Muscle of leg (tissue), 11 donors: ENCODE results near the gene GPATCH4. TPM values are rescaled to one million over a fixed set of nuclear protein-coding genes. Genes with fewer than 3 reads are reported as not detected.
"Not testable (repeated sequence)": the region's sequence is repeated elsewhere in the genome, so short reads cannot be mapped to it uniquely, and the experiment has no call there.

Source experiments
- DNase-seq: peaks from one replicate; pipeline ENCODE4 v3.0.0; 2013
- H3K27ac ChIP-seq: one replicate; pipeline ENCODE4 v1.5.1; 2013; ENCODE audit warnings: mild to moderate bottlenecking, low read length, control low read depth
- H3K27me3 ChIP-seq: one replicate; pipeline ENCODE4 v1.6.1; 2013; ENCODE audit warnings: low read length; ENCODE audit not compliant: control insufficient read depth, insufficient read depth
- H3K36me3 ChIP-seq: one replicate; pipeline ENCODE4 v1.6.1; 2013; ENCODE audit warnings: low read length; ENCODE audit not compliant: control insufficient read depth, insufficient read depth
- H3K4me1 ChIP-seq: one replicate; pipeline ENCODE4 v1.6.1; 2013; ENCODE audit warnings: low read length; ENCODE audit not compliant: control insufficient read depth, insufficient read depth
- H3K4me3 ChIP-seq: one replicate; pipeline ENCODE4 v1.5.1; 2013; ENCODE audit warnings: low read length, control low read depth
- H3K9me3 ChIP-seq: replicated peaks from 2 replicates; pipeline ENCODE4 v1.6.1; 2013; ENCODE audit warnings: low read depth, low read length; ENCODE audit not compliant: control insufficient read depth
- WGBS: methylation state at CpG from one replicate; pipeline ENCODE4 v1.1.5; 2013; ENCODE audit warnings: missing lambda C conversion rate; ENCODE audit not compliant: insufficient coverage; 5-methylcytosine and 5-hydroxymethylcytosine counted together
- polyA plus RNA-seq, 8 donors: library from polyadenylated mRNA; unstranded; fragments of 120-200 nt; gene quantifications; one replicate each; pipeline versions ENCODE4 v1.2.1 to v1.2.3, GENCODE V29; 2013; ENCODE audit warnings: inconsistent platforms in 1 of 8, low replicate concordance in 1 of 8; ENCODE audit not compliant: insufficient read length in 8 of 8, insufficient read depth in 1 of 8
- total RNA-seq: library from RNA; stranded (reverse); fragments of 120-200 nt; gene quantifications from one replicate; pipeline ENCODE4 v1.2.4, GENCODE V29; 2013

The GPATCH4 gene
- total and polyA plus RNA-seq, 9 donors: 10.6 to 32.9 (median 27.7) TPM

GRCh38 chr1:156559797-156560385 is 41.4 kb downstream of the GPATCH4 start:
- no peaks in the 10 kb centered on the region for H3K9me3 ChIP-seq
- H3K4me3 ChIP-seq: no peak overlapping the region
- H3K27me3 ChIP-seq: no peaks in the 10 kb centered on the region
- 80% methylated on average over 4 of the region's 5 CpGs for WGBS
- H3K36me3 ChIP-seq: peaks cover 46% of the 10 kb centered on the region
- no peaks in the 10 kb centered on the region for H3K4me1 ChIP-seq
- no peak overlapping the region for H3K27ac ChIP-seq
- DNase-seq: no peak

GRCh38 chr1:156559086-156559796 is 42.0 kb downstream of the GPATCH4 start:
- Histone ChIP-seq H3K36me3 (peaks cover 41% of the 10 kb centered on the region), H3K4me3 (no peak overlapping the region), H3K4me1 (no peaks in the 10 kb centered on the region), H3K27ac (no peak overlapping the region), H3K27me3 (no peaks in the 10 kb centered on the region), H3K9me3 (no peaks in the 10 kb centered on the region)
- DNase-seq: no peak
- 72% methylated on average over 6 of the region's 8 CpGs for WGBS

- Histone ChIP-seq H3K9me3 (no peaks in the 10 kb centered on the region), H3K4me3 (no peak overlapping the region), H3K27me3 (no peaks in the 10 kb centered on the region), H3K4me1 (no peaks in the 10 kb centered on the region), H3K27ac (no peak overlapping the region), H3K36me3 (peaks cover 27% of the 10 kb centered on the region)
- WGBS: 73% methylated on average over 5 of the region's 9 CpGs
- DNase-seq: no peak
These were observed 44.9 kb downstream of the GPATCH4 start for GRCh38 chr1:156556354-156556753.

- peaks cover 28% of the 10 kb centered on the region for H3K36me3 ChIP-seq
- no peak for DNase-seq
- 69% methylated on average over 2 of the region's 2 CpGs for WGBS
- no peak overlapping the region for H3K27ac ChIP-seq
- H3K27me3 ChIP-seq: no peaks in the 10 kb centered on the region
- H3K9me3 ChIP-seq: no peaks in the 10 kb centered on the region
- H3K4me1 ChIP-seq: no peaks in the 10 kb centered on the region
- H3K4me3 ChIP-seq: no peak overlapping the region
These were observed 45.6 kb downstream of the GPATCH4 start for GRCh38 chr1:156555715-156556114.

DNA sequence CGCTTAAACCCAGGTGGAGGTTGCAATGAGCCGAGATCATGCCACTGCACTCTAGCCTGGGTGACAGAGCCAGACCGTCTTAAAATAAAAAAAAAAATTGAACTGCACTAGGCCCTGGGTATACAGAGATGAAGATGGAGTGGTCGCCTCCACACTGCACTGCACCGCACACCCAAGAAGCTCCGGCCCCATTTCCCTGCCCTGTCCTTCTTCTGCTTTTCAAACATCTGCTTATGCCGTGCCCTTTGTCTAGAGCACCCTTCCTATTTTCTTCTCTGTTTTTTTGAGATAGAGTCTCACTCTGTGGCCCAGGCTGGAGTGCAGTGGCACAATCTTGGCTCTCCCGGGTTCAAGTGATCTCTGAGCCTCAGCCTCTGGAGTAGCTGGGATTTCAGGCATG is 46.3 kb downstream of the GPATCH4 start:
- H3K4me1 ChIP-seq: no peaks in the 10 kb centered on the region
- no peak for DNase-seq
- no peaks in the 10 kb centered on the region for H3K9me3 ChIP-seq
- H3K27me3 ChIP-seq: no peaks in the 10 kb centered on the region
- no peak overlapping the region for H3K4me3 ChIP-seq
- H3K27ac ChIP-seq: no peak overlapping the region
- H3K36me3 ChIP-seq: peaks cover 29% of the 10 kb centered on the region
- 74% methylated on average over 4 of the region's 8 CpGs for WGBS

GRCh38 chr1:156553860-156554485 is 47.3 kb downstream of the GPATCH4 start:
- 70% methylated on average over 2 of the region's 6 CpGs for WGBS
- peak; percentile 73 for DNase-seq
- Histone ChIP-seq H3K4me3 (no peak overlapping the region), H3K9me3 (no peaks in the 10 kb centered on the region), H3K27me3 (no peaks in the 10 kb centered on the region), H3K36me3 (peaks cover 27% of the 10 kb centered on the region), H3K27ac (peak overlapping the region; percentile 33), H3K4me1 (no peaks in the 10 kb centered on the region)

DNA sequence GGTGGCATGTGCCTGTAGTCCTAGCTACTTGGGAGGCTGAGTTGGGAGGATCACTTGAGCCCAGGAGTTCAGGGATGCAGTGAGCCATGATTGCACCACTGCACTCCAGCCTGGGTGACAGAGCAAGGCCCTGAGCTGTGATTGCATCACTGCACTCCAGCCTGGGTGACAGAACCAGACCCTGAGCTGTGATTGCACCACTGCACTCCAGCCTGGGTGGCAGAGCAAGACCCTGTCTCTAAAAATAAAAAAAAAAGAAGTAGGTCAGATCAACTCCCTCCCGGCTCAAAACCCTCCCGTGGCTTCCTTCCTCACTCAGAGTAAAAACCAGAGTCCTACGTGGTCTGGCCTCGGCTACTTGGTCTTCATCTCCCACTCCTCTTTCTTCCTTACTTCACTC is 48.3 kb downstream of the GPATCH4 start:
- H3K27ac ChIP-seq: peak overlapping the region; percentile 55
- not testable (repeated sequence) for H3K4me1 ChIP-seq, H3K4me3 ChIP-seq, H3K9me3 ChIP-seq, H3K27me3 ChIP-seq
- H3K36me3 ChIP-seq: peaks cover 34% of the 10 kb centered on the region
- DNase-seq: peak; percentile 30
- 90% methylated on average over 4 of the region's 4 CpGs for WGBS

- no peak for DNase-seq
- Histone ChIP-seq H3K27ac (no peak overlapping the region), H3K9me3 (no peaks in the 10 kb centered on the region), H3K4me1 (no peaks in the 10 kb centered on the region), H3K4me3 (no peak overlapping the region), H3K36me3 (peaks cover 38% of the 10 kb centered on the region), H3K27me3 (no peaks in the 10 kb centered on the region)
- 50% methylated on average over 2 of the region's 5 CpGs for WGBS
These were observed 48.8 kb downstream of the GPATCH4 start for GRCh38 chr1:156552518-156552917.

DNA sequence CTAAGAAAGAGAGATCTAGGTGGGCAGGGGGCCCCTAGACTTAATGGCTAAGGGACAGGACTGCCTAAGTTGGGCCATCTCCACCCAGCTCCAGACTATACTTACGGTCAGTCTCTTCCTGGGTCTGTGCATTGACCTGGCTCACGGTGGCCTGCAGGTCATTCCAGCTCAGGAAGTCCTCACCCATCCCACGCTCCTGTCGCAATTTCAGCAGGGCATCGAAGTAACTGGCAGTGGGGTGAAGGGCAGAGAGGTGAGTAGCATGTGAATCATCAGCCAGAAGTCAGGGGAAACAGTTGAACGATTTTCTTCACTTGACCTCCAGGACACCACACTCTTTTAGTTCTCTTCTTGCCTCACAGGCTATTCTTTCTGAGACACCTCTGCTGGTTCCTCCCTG is 49.4 kb downstream of the GPATCH4 start:
- DNase-seq: no peak
- Histone ChIP-seq H3K27me3 (no peaks in the 10 kb centered on the region), H3K27ac (no peak overlapping the region), H3K9me3 (no peaks in the 10 kb centered on the region), H3K36me3 (peaks cover 40% of the 10 kb centered on the region), H3K4me1 (no peaks in the 10 kb centered on the region), H3K4me3 (no peak overlapping the region)
- 87% methylated on average over 4 of the region's 6 CpGs for WGBS

DNA sequence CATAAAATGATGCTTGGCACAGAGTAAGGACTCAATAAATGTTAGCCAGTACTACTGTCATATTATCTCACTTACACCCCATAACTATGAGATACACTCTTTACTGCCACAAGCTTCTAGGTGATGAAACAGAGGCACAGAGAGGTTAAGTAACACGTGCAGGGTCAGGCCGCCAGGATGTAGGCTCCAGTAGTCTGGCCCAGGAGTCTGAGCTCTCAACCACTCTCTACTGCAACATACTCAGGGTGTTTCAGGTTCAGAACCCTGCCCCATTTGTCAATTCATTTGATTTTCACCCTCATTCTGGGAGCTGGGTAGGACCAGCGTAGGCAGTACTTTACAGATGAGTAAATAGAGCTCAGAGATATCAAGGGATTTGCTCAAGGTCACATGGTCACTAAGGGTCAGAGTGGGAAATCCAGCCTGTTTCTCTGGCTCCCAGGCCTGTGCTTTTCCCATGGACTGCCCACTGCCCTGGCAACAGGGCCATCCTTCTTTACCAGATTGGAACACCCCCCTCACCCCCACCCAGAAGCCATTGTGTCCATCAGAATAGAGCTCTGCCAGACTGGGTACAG is 50.1 kb downstream of the GPATCH4 start:
- Histone ChIP-seq H3K4me3 (no peak overlapping the region), H3K27ac (no peak overlapping the region), H3K36me3 (peaks cover 41% of the 10 kb centered on the region), H3K4me1 (no peaks in the 10 kb centered on the region), H3K9me3 (no peaks in the 10 kb centered on the region), H3K27me3 (no peaks in the 10 kb centered on the region)
- DNase-seq: no peak
- WGBS: 100% methylated on average over 1 of the region's 3 CpGs
